ENCODE measurements around the gene ERCC5.

The ERCC5 gene

GRCh38 chr13:102912599-102912998 is 66.8 kb downstream of the ERCC5 start:
- TF ChIP-seq GATA3 (IDR thresholded peaks at IDR 0.05; ENCODE audit: low read depth, low read length) = no peak
- TF ChIP-seq GATA2 (IDR thresholded peaks at IDR 0.05; ENCODE audit: low read depth, low read length) = no peak

GRCh38 chr13:102913914-102914313 is 68.1 kb downstream of the ERCC5 start:
- TF ChIP-seq GATA3 (IDR thresholded peaks at IDR 0.05; ENCODE audit: low read depth, low read length) = no peak
- no peak for TF ChIP-seq GATA2 (IDR thresholded peaks at IDR 0.05; ENCODE audit: low read depth, low read length)

GRCh38 chr13:102914339-102914930 is 68.6 kb downstream of the ERCC5 start:
- TF ChIP-seq GATA2 (IDR thresholded peaks at IDR 0.05; ENCODE audit: low read depth, low read length) (no peak), GATA3 (IDR thresholded peaks at IDR 0.05; ENCODE audit: low read depth, low read length) (no peak)

GRCh38 chr13:102915393-102915930 is 69.6 kb downstream of the ERCC5 start:
- no peak for TF ChIP-seq GATA3 (IDR thresholded peaks at IDR 0.05; ENCODE audit: low read depth, low read length)
- TF ChIP-seq GATA2 (IDR thresholded peaks at IDR 0.05; ENCODE audit: low read depth, low read length) = no peak

- TF ChIP-seq GATA2 (IDR thresholded peaks at IDR 0.05; ENCODE audit: low read depth, low read length) = no peak
- no peak for TF ChIP-seq GATA3 (IDR thresholded peaks at IDR 0.05; ENCODE audit: low read depth, low read length)
Measured at GRCh38 chr13:102917019-102917418, 71.2 kb downstream of the ERCC5 start.

- no peak for TF ChIP-seq GATA3 (IDR thresholded peaks at IDR 0.05; ENCODE audit: low read depth, low read length)
Measured at GRCh38 chr13:102922184-102922583, 76.4 kb downstream of the ERCC5 start.

Data from SH-SY5Y (cell line).